Osteoblast (primary cell): ENCODE results near the gene ZBTB39. TPM values are rescaled to one million over a fixed set of nuclear protein-coding genes. Genes with fewer than 3 reads are reported as not detected.

Experiments
- DNase-seq: peaks from one replicate; pipeline ENCODE4 v3.0.0; 2011; ENCODE audit warnings: low spot score, mixed read lengths; ENCODE audit not compliant: insufficient read length; ENCODE audit errors: missing footprints
- H2AFZ ChIP-seq: 2 replicates; pipeline ENCODE4 v1.6.0; 2011; ENCODE audit warnings: mild to moderate bottlenecking, low read length
- H3K27ac ChIP-seq: 2 replicates; pipeline ENCODE4 v1.5.1; 2011; ENCODE audit warnings: mild to moderate bottlenecking, low read depth, low read length, moderate library complexity
- H3K27me3 ChIP-seq: 2 replicates; pipeline ENCODE4 v1.6.0; 2012; ENCODE audit warnings: mild to moderate bottlenecking, control low read depth, inconsistent platforms, low read length, moderate library complexity; ENCODE audit not compliant: insufficient read depth
- H3K36me3 ChIP-seq: 2 replicates; pipeline ENCODE4 v1.5.1; 2011; ENCODE audit warnings: mild to moderate bottlenecking, low read length, control low read depth, moderate library complexity; ENCODE audit not compliant: insufficient read depth
- H3K4me1 ChIP-seq: 2 replicates; pipeline ENCODE4 v1.5.1; 2011; ENCODE audit warnings: mild to moderate bottlenecking, low read length, control low read depth, moderate library complexity; ENCODE audit not compliant: insufficient read depth
- H3K4me2 ChIP-seq: 2 replicates; pipeline ENCODE4 v1.6.0; 2011; ENCODE audit warnings: mild to moderate bottlenecking, low read length; ENCODE audit not compliant: insufficient read depth
- H3K4me3 ChIP-seq: fragments of 200-600 bp; sonication (generic); 3 replicates; pipeline ENCODE4 v1.5.1; 2012; ENCODE audit warnings: mild to moderate bottlenecking, low read length, inconsistent platforms; ENCODE audit not compliant: insufficient read depth
- H3K79me2 ChIP-seq: 2 replicates; pipeline ENCODE4 v1.6.0; 2012; ENCODE audit warnings: mild to moderate bottlenecking, low read length, control low read depth, inconsistent platforms; ENCODE audit not compliant: insufficient read depth
- H3K9me3 ChIP-seq: 2 replicates; pipeline ENCODE4 v1.5.1; 2011; ENCODE audit warnings: low read depth, low read length, control low read depth
- H4K20me1 ChIP-seq: 2 replicates; pipeline ENCODE4 v1.6.0; 2012; ENCODE audit warnings: mild to moderate bottlenecking, low read length, control low read depth; ENCODE audit not compliant: insufficient read depth
- total RNA-seq: library from RNA; depleted of rRNA; stranded (reverse); fragments of >200 nt; gene quantifications from 2 replicates; pipeline ENCODE4 v1.2.3, GENCODE V29; 2012
- TF ChIP-seq, protein P1 (sequence below): IDR thresholded peaks from 2 replicates; pipeline ENCODE4 v1.5.1; 2011; ENCODE audit warnings: mild to moderate bottlenecking, low read depth, low read length, moderate library complexity; ENCODE audit errors: extremely low read depth

ZBTB39 gene
- total RNA-seq, 1 donor = 4.7 TPM

DNA sequence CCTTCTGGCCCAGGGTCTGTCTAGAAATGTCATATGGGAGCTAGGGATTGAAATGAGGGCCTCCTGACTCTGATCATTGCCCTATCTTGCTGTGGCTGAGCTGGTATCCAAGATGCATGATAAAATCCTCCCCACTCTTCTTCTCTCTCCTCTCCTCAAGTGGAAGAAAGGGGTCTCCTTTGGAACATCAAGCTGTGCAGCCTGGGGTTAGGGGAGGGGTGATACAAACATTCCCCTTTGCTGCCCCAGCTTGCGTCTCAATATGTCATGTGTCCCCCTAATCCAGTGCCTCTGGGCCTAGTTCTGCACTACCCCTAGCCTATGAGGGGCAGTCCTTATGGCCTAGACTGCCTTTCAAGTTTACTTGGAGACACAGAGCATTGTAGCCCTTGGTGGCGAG, 57.5 kb downstream of the ZBTB39 start:
- no peak for DNase-seq
- no peaks in the 10 kb centered on the region for H3K4me1 ChIP-seq
- no peaks in the 10 kb centered on the region for H3K79me2 ChIP-seq
- no peaks in the 10 kb centered on the region for H4K20me1 ChIP-seq
- H3K27me3 ChIP-seq = peaks cover 20% of the 10 kb centered on the region
- no peak overlapping the region for H3K4me3 ChIP-seq
- no peak overlapping the region for H3K4me2 ChIP-seq
- no peak overlapping the region for H2AFZ ChIP-seq
- no peak overlapping the region for H3K27ac ChIP-seq
- H3K36me3 ChIP-seq = no peaks in the 10 kb centered on the region
- H3K9me3 ChIP-seq = no peaks in the 10 kb centered on the region
- TF ChIP-seq, protein P1, sequence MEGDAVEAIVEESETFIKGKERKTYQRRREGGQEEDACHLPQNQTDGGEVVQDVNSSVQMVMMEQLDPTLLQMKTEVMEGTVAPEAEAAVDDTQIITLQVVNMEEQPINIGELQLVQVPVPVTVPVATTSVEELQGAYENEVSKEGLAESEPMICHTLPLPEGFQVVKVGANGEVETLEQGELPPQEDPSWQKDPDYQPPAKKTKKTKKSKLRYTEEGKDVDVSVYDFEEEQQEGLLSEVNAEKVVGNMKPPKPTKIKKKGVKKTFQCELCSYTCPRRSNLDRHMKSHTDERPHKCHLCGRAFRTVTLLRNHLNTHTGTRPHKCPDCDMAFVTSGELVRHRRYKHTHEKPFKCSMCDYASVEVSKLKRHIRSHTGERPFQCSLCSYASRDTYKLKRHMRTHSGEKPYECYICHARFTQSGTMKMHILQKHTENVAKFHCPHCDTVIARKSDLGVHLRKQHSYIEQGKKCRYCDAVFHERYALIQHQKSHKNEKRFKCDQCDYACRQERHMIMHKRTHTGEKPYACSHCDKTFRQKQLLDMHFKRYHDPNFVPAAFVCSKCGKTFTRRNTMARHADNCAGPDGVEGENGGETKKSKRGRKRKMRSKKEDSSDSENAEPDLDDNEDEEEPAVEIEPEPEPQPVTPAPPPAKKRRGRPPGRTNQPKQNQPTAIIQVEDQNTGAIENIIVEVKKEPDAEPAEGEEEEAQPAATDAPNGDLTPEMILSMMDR = no peak

Other genes starting within 250 kb of the ZBTB39 start
- gene HSD17B6, start 243.2 kb downstream of the ZBTB39 start, total RNA-seq = 0.88 and 4.7 TPM in 2 replicates
- not detected in 2 replicates for gene SDR9C7, start 72.1 kb downstream of the ZBTB39 start, total RNA-seq
- under 0.01 TPM in 2 replicates for gene RDH16, start 48.9 kb downstream of the ZBTB39 start, total RNA-seq
- gene TAC3, start 10.0 kb upstream of the ZBTB39 start, total RNA-seq = not detected in 2 replicates
- gene MYO1A, start 43.6 kb upstream of the ZBTB39 start, total RNA-seq = under 0.01 TPM in 1 of 2 replicates, not detected in the other
- 6.5 and 7.7 TPM in 2 replicates for gene NEMP1, start 72.2 kb upstream of the ZBTB39 start, total RNA-seq
- 53.6 and 70.9 TPM in 2 replicates for gene NAB2, start 82.6 kb upstream of the ZBTB39 start, total RNA-seq
- gene STAT6, start 104.8 kb upstream of the ZBTB39 start, total RNA-seq = 149 and 167 TPM in 2 replicates
- 744 and 789 TPM in 2 replicates for gene LRP1, start 121.9 kb upstream of the ZBTB39 start, total RNA-seq
- gene LRP1-AS, start 141.1 kb upstream of the ZBTB39 start, total RNA-seq = not detected in 2 replicates
- 0.88 and 1.1 TPM in 2 replicates for gene NXPH4, start 210.2 kb upstream of the ZBTB39 start, total RNA-seq
- 384 and 408 TPM in 2 replicates for gene SHMT2, start 223.2 kb upstream of the ZBTB39 start, total RNA-seq
- gene STAC3, start 244.6 kb upstream of the ZBTB39 start, total RNA-seq = 0.36 and 0.59 TPM in 2 replicates